ENCODE data around the gene SYT13.

Gene SYT13

GRCh38 chr11:45216031-45216430, 70.1 kb downstream of the SYT13 start:
- DNase-seq (ENCODE audit: low read depth) = no peak

GRCh38 chr11:45215098-45215865, 70.9 kb downstream of the SYT13 start:
- no peak for DNase-seq (ENCODE audit: low read depth)

GRCh38 chr11:45213717-45214116, 72.4 kb downstream of the SYT13 start:
- DNase-seq (ENCODE audit: low read depth) = no peak

GRCh38 chr11:45213316-45213665, 72.8 kb downstream of the SYT13 start:
- DNase-seq (ENCODE audit: low read depth) = no peak

GRCh38 chr11:45212566-45213315, 73.4 kb downstream of the SYT13 start:
- no peak for DNase-seq (ENCODE audit: low read depth)

- DNase-seq (ENCODE audit: low read depth) = no peak
Observed at GRCh38 chr11:45211732-45212131, 74.4 kb downstream of the SYT13 start.

GRCh38 chr11:45210846-45211245, 75.3 kb downstream of the SYT13 start:
- no peak for DNase-seq (ENCODE audit: low read depth)

- no peak for DNase-seq (ENCODE audit: low read depth)
Observed at GRCh38 chr11:45209891-45210699, 76.0 kb downstream of the SYT13 start.

GRCh38 chr11:45209000-45209879, 76.9 kb downstream of the SYT13 start:
- DNase-seq (ENCODE audit: low read depth) = no peak

GRCh38 chr11:45208135-45208534, 78.0 kb downstream of the SYT13 start:
- no peak for DNase-seq (ENCODE audit: low read depth)

- DNase-seq (ENCODE audit: low read depth) = no peak
Observed at GRCh38 chr11:45205978-45206377, 80.2 kb downstream of the SYT13 start.

- DNase-seq (ENCODE audit: low read depth) = no peak
Observed at GRCh38 chr11:45204761-45205160, 81.4 kb downstream of the SYT13 start.

GRCh38 chr11:45193695-45194094, 92.4 kb downstream of the SYT13 start:
- DNase-seq (ENCODE audit: low read depth) = no peak
